IPS-20b (cell line): ENCODE measurements around the gene FBXL4.

Source experiments
- H3K27ac ChIP-seq: one replicate; pipeline ENCODE4 v1.5.1; 2013; ENCODE audit warnings: low read length
- H3K27me3 ChIP-seq: 2 replicates; pipeline ENCODE4 v1.6.1; 2013; ENCODE audit warnings: mild to moderate bottlenecking, low read length, inconsistent platforms; ENCODE audit not compliant: insufficient read depth
- H3K36me3 ChIP-seq: 2 replicates; pipeline ENCODE4 v1.6.1; 2013; ENCODE audit warnings: low read depth, mild to moderate bottlenecking, inconsistent platforms, low read length, moderate library complexity; ENCODE audit not compliant: insufficient read depth
- H3K4me1 ChIP-seq: 2 replicates; pipeline ENCODE4 v1.6.1; 2013; ENCODE audit warnings: mild to moderate bottlenecking, control low read depth, inconsistent platforms, low read length, moderate library complexity; ENCODE audit not compliant: insufficient read depth
- H3K4me3 ChIP-seq: 2 replicates; pipeline ENCODE4 v1.5.1; 2013; ENCODE audit warnings: mild to moderate bottlenecking, low read length, inconsistent platforms
- H3K9ac ChIP-seq: 2 replicates; pipeline ENCODE4 v1.6.1; 2013; ENCODE audit warnings: low read depth, mild to moderate bottlenecking, inconsistent platforms, low read length, moderate library complexity
- H3K9me3 ChIP-seq: 2 replicates; pipeline ENCODE4 v1.6.1; 2013; ENCODE audit warnings: mild to moderate bottlenecking, low read depth, low read length, inconsistent platforms; ENCODE audit not compliant: insufficient read depth

FBXL4 gene

GRCh38 chr6:98836025-98836961, 111.5 kb downstream of the FBXL4 start:
- peaks cover 8% of the 10 kb centered on the region for H3K4me1 ChIP-seq
- peaks cover 92% of the 10 kb centered on the region for H3K27me3 ChIP-seq
- H3K9me3 ChIP-seq: no peaks in the 10 kb centered on the region
- peak overlapping the region; percentile 39 for H3K9ac ChIP-seq
- no peaks in the 10 kb centered on the region for H3K36me3 ChIP-seq
- H3K4me3 ChIP-seq: peak overlapping the region; percentile 64
- H3K27ac ChIP-seq: no peak overlapping the region

- peaks cover 5% of the 10 kb centered on the region; the same call in 1 of the 2 replicates for H3K9me3 ChIP-seq
- no peak overlapping the region for H3K27ac ChIP-seq
- peaks cover 15% of the 10 kb centered on the region for H3K4me1 ChIP-seq
- peak overlapping the region; percentile 39; the same call in 1 of the 2 replicates for H3K9ac ChIP-seq
- H3K4me3 ChIP-seq: peak overlapping the region; percentile 64
- H3K27me3 ChIP-seq: peaks cover 92% of the 10 kb centered on the region
- no peaks in the 10 kb centered on the region for H3K36me3 ChIP-seq
These were observed 112.4 kb downstream of the FBXL4 start for GRCh38 chr6:98835149-98836024.

GRCh38 chr6:98834060-98835031, 113.4 kb downstream of the FBXL4 start, which contains the start of gene POU3F2:
POU3F2 (plus strand) TSS chr6:98834574; CDS start chr6:98834874, 300 bp downstream.
- H3K27ac ChIP-seq: no peak within 1 kb of the TSS

GRCh38 chr6:98833307-98834059, 114.3 kb downstream of the FBXL4 start:
- no peak overlapping the region for H3K27ac ChIP-seq
- H3K9ac ChIP-seq: no peak overlapping the region; the same call in 1 of the 2 replicates
- peaks cover 20% of the 10 kb centered on the region for H3K4me1 ChIP-seq
- peaks cover 92% of the 10 kb centered on the region for H3K27me3 ChIP-seq
- peak overlapping the region; percentile 51; the same call in 1 of the 2 replicates for H3K4me3 ChIP-seq
- H3K36me3 ChIP-seq: no peaks in the 10 kb centered on the region
- H3K9me3 ChIP-seq: peaks cover 5% of the 10 kb centered on the region; the same call in 1 of the 2 replicates

More at GRCh38 chr6:98834060-98835031, 113.4 kb downstream of the FBXL4 start, which contains the start of gene POU3F2:
- H3K9me3 ChIP-seq: peaks cover 5% of the 10 kb centered on the region; the same call in 1 of the 2 replicates
- peaks cover 92% of the 10 kb centered on the region for H3K27me3 ChIP-seq
- H3K4me1 ChIP-seq: peaks cover 17% of the 10 kb centered on the region
- H3K9ac ChIP-seq: no peak within 1 kb of the TSS; the same call in 1 of the 2 replicates
- H3K36me3 ChIP-seq: no peaks in the 10 kb centered on the region
- H3K4me3 ChIP-seq: peak within 1 kb of the TSS; percentile 64

- no peak overlapping the region for H3K27ac ChIP-seq
- H3K4me3 ChIP-seq: peak overlapping the region; percentile 51; the same call in 1 of the 2 replicates
- peaks cover 5% of the 10 kb centered on the region; the same call in 1 of the 2 replicates for H3K9me3 ChIP-seq
- peaks cover 92% of the 10 kb centered on the region for H3K27me3 ChIP-seq
- H3K36me3 ChIP-seq: no peaks in the 10 kb centered on the region
- no peak overlapping the region; the same call in 1 of the 2 replicates for H3K9ac ChIP-seq
- peaks cover 20% of the 10 kb centered on the region for H3K4me1 ChIP-seq
These were observed 114.8 kb downstream of the FBXL4 start for GRCh38 chr6:98833057-98833306.

- H3K27me3 ChIP-seq: peaks cover 92% of the 10 kb centered on the region
- H3K9ac ChIP-seq: no peak overlapping the region; the same call in 1 of the 2 replicates
These were observed 115.3 kb downstream of the FBXL4 start for GRCh38 chr6:98832284-98833056.

GRCh38 chr6:98831959-98832283, 115.8 kb downstream of the FBXL4 start:
- Histone ChIP-seq H3K4me1 (peaks cover 17% of the 10 kb centered on the region), H3K9me3 (peaks cover 5% of the 10 kb centered on the region; the same call in 1 of the 2 replicates), H3K27me3 (peaks cover 92% of the 10 kb centered on the region), H3K36me3 (no peaks in the 10 kb centered on the region), H3K27ac (no peak overlapping the region), H3K9ac (no peak overlapping the region; the same call in 1 of the 2 replicates), H3K4me3 (peak overlapping the region; percentile 51)

More at GRCh38 chr6:98832284-98833056, 115.3 kb downstream of the FBXL4 start:
- Histone ChIP-seq H3K27ac (no peak overlapping the region), H3K9me3 (peaks cover 5% of the 10 kb centered on the region; the same call in 1 of the 2 replicates), H3K4me3 (peak overlapping the region; percentile 51), H3K36me3 (no peaks in the 10 kb centered on the region), H3K4me1 (peaks cover 18% of the 10 kb centered on the region)

GRCh38 chr6:98831057-98831958, 116.4 kb downstream of the FBXL4 start:
- peaks cover 92% of the 10 kb centered on the region for H3K27me3 ChIP-seq
- H3K9ac ChIP-seq: peak overlapping the region; percentile 27; the same call in 1 of the 2 replicates
- no peaks in the 10 kb centered on the region for H3K36me3 ChIP-seq
- H3K4me3 ChIP-seq: peak overlapping the region; percentile 51
- peaks cover 12% of the 10 kb centered on the region for H3K4me1 ChIP-seq
- H3K27ac ChIP-seq: no peak overlapping the region
- peaks cover 5% of the 10 kb centered on the region; the same call in 1 of the 2 replicates for H3K9me3 ChIP-seq

GRCh38 chr6:98830146-98830545, 117.6 kb downstream of the FBXL4 start:
- peaks cover 16% of the 10 kb centered on the region for H3K4me1 ChIP-seq
- no peak overlapping the region for H3K27ac ChIP-seq
- peaks cover 92% of the 10 kb centered on the region for H3K27me3 ChIP-seq
- no peak overlapping the region for H3K9ac ChIP-seq
- peaks cover 5% of the 10 kb centered on the region; the same call in 1 of the 2 replicates for H3K9me3 ChIP-seq
- H3K36me3 ChIP-seq: no peaks in the 10 kb centered on the region
- no peak overlapping the region for H3K4me3 ChIP-seq
